ENCODE data around the gene RPL36. TPM values are rescaled to one million over a fixed set of nuclear protein-coding genes. Genes with fewer than 3 reads are reported as not detected.
A peak's percentile ranks its signal among the peaks of the same experiment; 100 is the strongest.
"Not testable (repeated sequence)": the region's sequence is repeated elsewhere in the genome, so short reads cannot be mapped to it uniquely, and the experiment has no call there.

The RPL36 gene
- total and polyA plus RNA-seq, 11 donors: 255 to 981 (median 391) TPM

DNA sequence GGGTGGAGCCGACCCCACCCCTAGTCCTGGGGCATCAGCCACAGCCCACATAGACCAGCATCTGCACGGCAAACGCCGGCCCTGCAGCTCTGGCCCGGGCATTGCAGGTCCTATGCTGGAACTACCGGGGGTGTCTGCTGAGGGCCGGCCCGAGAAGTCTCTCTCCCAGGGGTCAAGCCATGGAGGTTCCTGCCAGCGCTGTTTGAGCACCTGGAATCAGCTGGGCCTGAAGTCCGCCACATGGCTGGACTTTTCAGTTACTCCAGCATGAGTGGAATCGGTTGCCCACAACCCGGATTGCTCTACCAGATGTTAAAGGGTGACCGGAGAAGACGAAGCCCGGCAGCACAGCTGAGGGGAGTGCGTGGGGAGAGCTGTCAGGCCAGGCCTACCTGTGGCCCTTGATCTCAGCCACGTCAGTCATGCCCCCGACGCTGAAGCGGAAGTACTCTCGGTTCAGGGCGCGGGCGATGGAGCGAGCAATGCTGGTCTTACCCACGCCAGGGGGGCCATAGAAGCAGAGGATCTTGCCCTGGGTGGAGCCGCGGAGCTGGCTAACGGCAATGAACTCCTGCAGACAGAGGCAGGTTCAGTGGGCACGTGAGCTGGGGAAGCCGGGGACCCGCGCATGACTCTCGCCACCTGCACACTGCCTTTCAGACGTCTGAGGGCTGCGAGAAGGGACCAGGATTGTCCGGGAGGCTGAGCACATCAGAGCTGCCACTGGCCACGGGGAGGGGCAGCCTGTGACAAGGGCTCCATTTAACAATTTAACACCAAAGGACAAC, 8.7 kb downstream of the RPL36 start:
- no peak for TF ChIP-seq CTCF (IDR thresholded peaks at IDR 0.05)
- TF ChIP-seq POLR2A (IDR thresholded peaks at IDR 0.05): no peak
- DNase-seq: no peak
- Histone ChIP-seq H3K9me3 (no peaks in the 10 kb centered on the region), H3K27ac (no peak overlapping the region), H3K36me3 (peaks cover under 1 to 84% (median 74%) of the 10 kb centered on the region in 9 donors), H3K4me1 (peaks cover 0 to 1% (median 0%) of the 10 kb centered on the region in 12 donors), H3K27me3 (no peaks in the 10 kb centered on the region), H3K4me3 (no peak overlapping the region)
- peak in 2 of 4 donors; percentile 2 to 7 for ATAC-seq
- intact Hi-C loops (cut with DNase I): no loop called here
- 90 to 94% (median 92%) methylated on average over 33 to 38 of the region's 38 CpGs for WGBS, 4 donors

GRCh38 chr19:5700455-5701092, 10.5 kb downstream of the RPL36 start:
- no peaks in the 10 kb centered on the region for H3K9me3 ChIP-seq
- ATAC-seq: no peak
- H3K27ac ChIP-seq: no peak overlapping the region
- 94 to 96% (median 95%) methylated on average over 15 to 22 of the region's 22 CpGs for WGBS, 4 donors
- no peaks in the 10 kb centered on the region for H3K4me1 ChIP-seq
- H3K4me3 ChIP-seq: no peak overlapping the region
- intact Hi-C loops (cut with DNase I): no loop called here
- DNase-seq: no peak
- TF ChIP-seq CTCF (IDR thresholded peaks at IDR 0.05): no peak
- TF ChIP-seq POLR2A (IDR thresholded peaks at IDR 0.05): no peak
- H3K27me3 ChIP-seq: no peaks in the 10 kb centered on the region
- peaks cover 6 to 84% (median 74%) of the 10 kb centered on the region in 9 donors for H3K36me3 ChIP-seq

DNA sequence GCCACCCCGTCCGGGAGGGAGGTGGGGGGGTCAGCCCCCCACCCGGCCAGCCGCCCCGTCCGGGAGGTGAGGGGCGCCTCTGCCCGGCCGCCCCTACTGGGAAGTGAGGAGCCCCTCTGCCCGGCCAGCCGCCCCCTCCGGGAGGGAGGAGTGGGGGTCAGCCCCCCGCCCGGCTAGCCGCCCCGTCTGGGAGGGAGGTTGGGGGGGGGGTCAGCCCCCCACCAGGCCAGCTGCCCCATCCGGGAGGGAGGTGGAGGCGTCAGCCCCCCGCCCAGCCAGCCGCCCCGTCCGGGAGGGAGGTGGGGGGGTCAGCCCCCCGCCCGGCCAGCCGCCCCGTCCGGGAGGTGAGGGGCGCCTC, 11.9 kb downstream of the RPL36 start:
- H3K27me3 ChIP-seq; DNase-seq; H3K9me3 ChIP-seq; H3K4me3 ChIP-seq; H3K27ac ChIP-seq; H3K4me1 ChIP-seq; intact Hi-C loops (cut with DNase I); ATAC-seq: not testable (repeated sequence)
- H3K36me3 ChIP-seq: peaks cover 6 to 84% (median 74%) of the 10 kb centered on the region in 9 donors
- 90 to 100% (median 94%) methylated on average over 3 to 19 of the region's 28 CpGs for WGBS, 4 donors

DNA sequence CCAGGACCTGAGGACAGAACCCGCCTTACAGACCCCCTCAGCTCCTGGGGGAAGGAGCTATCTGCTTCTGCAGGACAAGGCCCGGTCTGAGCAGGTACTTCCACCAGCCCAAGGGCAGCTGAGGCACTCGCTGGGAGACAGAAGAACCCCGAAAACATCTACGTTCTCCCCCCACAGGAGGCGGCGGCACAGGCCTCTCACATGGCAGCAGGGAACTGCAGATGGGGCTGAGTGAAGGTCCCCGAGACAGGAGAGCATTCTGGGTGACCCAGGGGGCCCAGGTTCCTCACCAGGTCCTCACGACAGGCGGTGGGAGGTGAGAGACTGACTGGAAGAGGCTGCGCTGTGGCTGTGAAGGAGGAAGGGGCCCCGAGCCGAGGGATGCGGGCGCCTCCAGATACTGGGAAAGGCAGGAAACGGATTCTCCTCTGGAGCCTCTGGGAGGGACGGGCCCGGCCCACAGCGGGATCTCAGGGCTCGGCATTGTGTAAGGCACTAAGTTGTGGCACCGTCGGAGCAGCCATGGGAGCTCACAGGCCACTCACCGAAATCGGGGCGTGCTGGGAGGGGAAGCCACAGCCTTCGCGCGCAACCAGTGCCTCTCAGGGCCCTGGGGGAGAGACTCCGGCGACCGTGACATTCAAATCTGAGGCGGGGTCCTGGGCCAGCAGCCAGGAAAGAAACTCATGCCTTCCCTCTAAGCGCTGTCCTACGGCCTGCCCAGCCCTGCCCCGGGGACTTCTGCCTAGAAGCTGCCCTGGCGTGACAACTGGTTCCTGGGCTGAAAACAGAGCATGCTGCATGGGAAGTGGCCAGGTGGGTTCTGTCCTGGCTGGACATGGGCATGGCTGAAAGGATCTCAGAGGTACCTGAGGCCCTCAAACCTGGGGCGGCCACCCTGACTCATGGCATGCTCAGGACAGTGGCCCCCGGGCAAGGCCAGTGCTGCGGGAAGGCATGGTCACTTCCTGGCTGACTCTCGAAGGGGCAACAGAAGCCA, 14.0 kb downstream of the RPL36 start:
- Histone ChIP-seq H3K36me3 (peaks cover 6 to 88% (median 81%) of the 10 kb centered on the region in 9 donors), H3K4me1 (no peaks in the 10 kb centered on the region), H3K27me3 (no peaks in the 10 kb centered on the region), H3K9me3 (no peaks in the 10 kb centered on the region), H3K27ac (no peak overlapping the region), H3K4me3 (no peak overlapping the region)
- intact Hi-C loops (cut with DNase I): no loop called here
- whole genome bisulfite sequencing, 4 donors: 94 to 97% (median 96%) methylated on average over 32 to 40 of the region's 40 CpGs
- no peak for TF ChIP-seq POLR2A (IDR thresholded peaks at IDR 0.05)
- no peak for TF ChIP-seq CTCF (IDR thresholded peaks at IDR 0.05)
- DNase-seq (no peak), ATAC-seq (peak in 2 of 4 donors; percentile 7 to 11)

All from heart left ventricle (tissue), 16 donors.